DLD1 (cell line): ENCODE measurements around the gene SETD2.

Source experiments
- in situ Hi-C: cut with HindIII; loops from 2 replicates; pipeline ENCODE4 v1.10.0; 2017; ENCODE audit warnings: low sequenced_read_pairs

The SETD2 gene

GRCh38 chr3:46986055-46986730 is 177.7 kb downstream of the SETD2 start:
- in situ Hi-C loops: no loop called here

GRCh38 chr3:46985588-46985987 is 178.3 kb downstream of the SETD2 start:
- in situ Hi-C loops: no loop called here

GRCh38 chr3:46984591-46985459 is 179.1 kb downstream of the SETD2 start:
- in situ Hi-C loops: no loop called here

GRCh38 chr3:46982546-46982945 is 181.4 kb downstream of the SETD2 start:
- in situ Hi-C loops: no loop called here

- in situ Hi-C loops: no loop called here
Measured at GRCh38 chr3:46981932-46982471, 181.9 kb downstream of the SETD2 start.

GRCh38 chr3:46979958-46980497 is 183.9 kb downstream of the SETD2 start:
- in situ Hi-C loops: no loop called here

- in situ Hi-C loops: no loop called here
Measured at GRCh38 chr3:46978985-46979944, 184.6 kb downstream of the SETD2 start, which contains the start of gene NBEAL2. Gene NBEAL2, plus strand, starts transcription at chr3:46979666. Its CDS starts 196 bp downstream, at chr3:46979862.

- in situ Hi-C loops: no loop called here
Measured at GRCh38 chr3:46978381-46978780, 185.5 kb downstream of the SETD2 start.

GRCh38 chr3:46977811-46978195 is 186.1 kb downstream of the SETD2 start:
- in situ Hi-C loops: no loop called here

GRCh38 chr3:46976326-46977190 is 187.4 kb downstream of the SETD2 start, which contains the start of gene CCDC12:
Gene CCDC12, minus strand, starts transcription at chr3:46976745. Its CDS starts 13 bp downstream, at chr3:46976732.
- in situ Hi-C loops: no loop called here

GRCh38 chr3:46974421-46975171 is 189.3 kb downstream of the SETD2 start:
- in situ Hi-C loops: loop anchor here (5.0 kb wide), 1 partner anchor 42 kb away; no protein-coding TSS in a partner anchor

- in situ Hi-C loops: loop anchor here (5.0 kb wide), 1 partner anchor 40 kb away; no protein-coding TSS in a partner anchor
Measured at GRCh38 chr3:46972396-46972795, 191.5 kb downstream of the SETD2 start.

GRCh38 chr3:46971742-46972141 is 192.2 kb downstream of the SETD2 start:
- in situ Hi-C loops: loop anchor here (5.0 kb wide), 1 partner anchor 39 kb away; no protein-coding TSS in a partner anchor

- in situ Hi-C loops: loop anchor here (5.0 kb wide), 1 partner anchor 39 kb away; no protein-coding TSS in a partner anchor
Measured at GRCh38 chr3:46971151-46971550, 192.8 kb downstream of the SETD2 start.

GRCh38 chr3:46970391-46971091 is 193.4 kb downstream of the SETD2 start:
- in situ Hi-C loops: loop anchor here (5.0 kb wide), 1 partner anchor 38 kb away; no protein-coding TSS in a partner anchor

GRCh38 chr3:46968783-46969428 is 195.0 kb downstream of the SETD2 start:
- in situ Hi-C loops: no loop called here

GRCh38 chr3:46966811-46967210 is 197.1 kb downstream of the SETD2 start:
- in situ Hi-C loops: no loop called here
